ENCODE results near the gene NAT14.

Gene NAT14

DNA sequence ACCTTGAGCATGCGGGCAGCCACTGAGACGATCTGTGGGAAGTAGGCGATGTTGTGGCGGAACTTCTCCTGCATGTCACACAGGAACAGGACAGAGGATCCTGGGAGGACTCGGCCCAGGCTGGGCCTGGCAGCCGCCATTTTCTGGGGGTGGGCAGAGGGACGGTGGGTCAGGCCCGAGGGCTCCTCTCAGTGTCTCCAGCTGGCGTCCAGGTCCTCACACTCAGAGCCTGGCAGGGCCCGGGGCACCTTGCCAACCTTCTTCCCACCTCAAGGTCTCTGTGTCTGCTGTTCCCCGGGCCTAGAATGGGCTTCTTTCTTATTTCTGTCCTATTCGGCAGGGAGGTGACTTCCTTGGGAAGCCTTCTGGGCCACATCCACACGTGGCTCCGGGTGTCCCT lies 28.6 kb upstream of the NAT14 start:
- peaks cover 5% of the 10 kb centered on the region for H3K36me3 ChIP-seq (ENCODE audit: control insufficient read depth, insufficient read depth, low read length)
- no peaks in the 10 kb centered on the region; the same call in 1 of the 2 replicates for H3K27me3 ChIP-seq (replicated peaks; ENCODE audit: control insufficient read depth, insufficient read depth, low read length)
- TF ChIP-seq, protein P1, sequence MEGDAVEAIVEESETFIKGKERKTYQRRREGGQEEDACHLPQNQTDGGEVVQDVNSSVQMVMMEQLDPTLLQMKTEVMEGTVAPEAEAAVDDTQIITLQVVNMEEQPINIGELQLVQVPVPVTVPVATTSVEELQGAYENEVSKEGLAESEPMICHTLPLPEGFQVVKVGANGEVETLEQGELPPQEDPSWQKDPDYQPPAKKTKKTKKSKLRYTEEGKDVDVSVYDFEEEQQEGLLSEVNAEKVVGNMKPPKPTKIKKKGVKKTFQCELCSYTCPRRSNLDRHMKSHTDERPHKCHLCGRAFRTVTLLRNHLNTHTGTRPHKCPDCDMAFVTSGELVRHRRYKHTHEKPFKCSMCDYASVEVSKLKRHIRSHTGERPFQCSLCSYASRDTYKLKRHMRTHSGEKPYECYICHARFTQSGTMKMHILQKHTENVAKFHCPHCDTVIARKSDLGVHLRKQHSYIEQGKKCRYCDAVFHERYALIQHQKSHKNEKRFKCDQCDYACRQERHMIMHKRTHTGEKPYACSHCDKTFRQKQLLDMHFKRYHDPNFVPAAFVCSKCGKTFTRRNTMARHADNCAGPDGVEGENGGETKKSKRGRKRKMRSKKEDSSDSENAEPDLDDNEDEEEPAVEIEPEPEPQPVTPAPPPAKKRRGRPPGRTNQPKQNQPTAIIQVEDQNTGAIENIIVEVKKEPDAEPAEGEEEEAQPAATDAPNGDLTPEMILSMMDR (IDR thresholded peaks at IDR 0.05; ENCODE audit: insufficient read depth, low read length, poor library complexity, severe bottlenecking) = no peak
- DNase-seq (ENCODE audit: extremely low read depth, insufficient read length) = no peak
- H3K4me3 ChIP-seq (replicated peaks; ENCODE audit: low read depth, low read length) = no peak overlapping the region

DNA sequence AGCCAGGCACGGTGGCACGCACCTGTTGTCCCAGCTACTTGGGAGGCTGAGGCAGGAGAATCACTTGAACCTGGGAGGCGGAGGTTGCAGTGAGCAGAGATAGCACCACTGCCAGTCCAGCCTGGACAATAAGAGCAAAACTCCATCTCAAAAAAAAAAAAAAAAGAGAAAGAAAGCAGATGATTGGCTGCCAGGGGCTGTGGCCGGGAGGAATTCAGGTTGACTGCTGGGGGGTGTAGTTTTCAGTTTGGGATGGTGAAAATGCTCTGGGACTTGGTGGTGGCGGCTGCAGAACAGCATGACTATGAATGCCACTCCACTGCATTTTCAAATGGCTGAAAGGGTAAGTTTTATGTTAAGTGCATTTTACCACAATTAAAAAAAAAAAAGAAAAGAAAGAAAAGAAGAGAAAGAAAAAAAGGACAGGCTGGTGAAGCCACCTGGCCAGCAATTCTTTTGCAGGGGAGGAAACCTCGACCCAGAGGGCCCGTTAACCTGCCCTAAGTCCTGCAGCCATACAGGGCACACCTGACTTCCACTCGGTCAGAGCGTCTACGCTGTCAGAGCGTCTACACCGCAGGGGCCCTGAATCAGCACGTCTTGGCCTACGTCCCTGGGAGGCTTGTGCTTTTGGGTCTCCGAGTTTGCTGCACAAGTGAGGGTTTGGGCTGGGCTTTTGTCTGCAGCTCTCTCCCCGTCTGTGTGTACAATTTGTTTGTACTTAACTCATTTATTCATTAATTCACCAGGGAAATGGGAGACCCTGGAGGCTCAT lies 27.1 kb upstream of the NAT14 start:
- Histone ChIP-seq H3K4me3 (replicated peaks; ENCODE audit: low read depth, low read length) (no peak overlapping the region), H3K36me3 (ENCODE audit: control insufficient read depth, insufficient read depth, low read length) (peaks cover 5% of the 10 kb centered on the region), H3K27me3 (replicated peaks; ENCODE audit: control insufficient read depth, insufficient read depth, low read length) (no peaks in the 10 kb centered on the region)
- TF ChIP-seq, protein P1 (IDR thresholded peaks at IDR 0.05; ENCODE audit: insufficient read depth, low read length, poor library complexity, severe bottlenecking) = no peak
- no peak for DNase-seq (ENCODE audit: extremely low read depth, insufficient read length)

DNA sequence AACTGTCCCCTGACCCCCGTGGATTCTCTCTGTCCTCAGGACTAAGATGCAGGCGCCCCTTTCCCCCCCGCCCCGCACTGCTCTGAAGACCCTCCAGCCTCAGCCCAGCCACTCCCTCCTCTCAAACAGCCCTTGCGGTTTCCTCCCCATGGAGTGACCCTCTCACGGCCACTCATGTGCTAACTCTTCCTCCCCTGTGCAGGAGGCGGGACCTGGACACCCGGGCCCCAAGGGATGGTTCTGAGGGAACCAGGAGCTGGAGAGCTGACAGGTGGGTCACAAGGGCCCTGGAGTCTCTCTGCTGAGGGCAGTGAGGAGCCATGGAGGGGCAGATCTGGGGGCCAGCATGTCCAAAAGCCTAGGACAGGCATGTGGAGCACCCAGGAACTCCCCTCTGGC lies 25.4 kb upstream of the NAT14 start:
- TF ChIP-seq, protein P1 (IDR thresholded peaks at IDR 0.05; ENCODE audit: insufficient read depth, low read length, poor library complexity, severe bottlenecking) = no peak
- Histone ChIP-seq H3K27me3 (replicated peaks; ENCODE audit: control insufficient read depth, insufficient read depth, low read length) (no peaks in the 10 kb centered on the region), H3K36me3 (ENCODE audit: control insufficient read depth, insufficient read depth, low read length) (peaks cover 3% of the 10 kb centered on the region), H3K4me3 (replicated peaks; ENCODE audit: low read depth, low read length) (no peak overlapping the region)
- DNase-seq (ENCODE audit: extremely low read depth, insufficient read length) = no peak

DNA sequence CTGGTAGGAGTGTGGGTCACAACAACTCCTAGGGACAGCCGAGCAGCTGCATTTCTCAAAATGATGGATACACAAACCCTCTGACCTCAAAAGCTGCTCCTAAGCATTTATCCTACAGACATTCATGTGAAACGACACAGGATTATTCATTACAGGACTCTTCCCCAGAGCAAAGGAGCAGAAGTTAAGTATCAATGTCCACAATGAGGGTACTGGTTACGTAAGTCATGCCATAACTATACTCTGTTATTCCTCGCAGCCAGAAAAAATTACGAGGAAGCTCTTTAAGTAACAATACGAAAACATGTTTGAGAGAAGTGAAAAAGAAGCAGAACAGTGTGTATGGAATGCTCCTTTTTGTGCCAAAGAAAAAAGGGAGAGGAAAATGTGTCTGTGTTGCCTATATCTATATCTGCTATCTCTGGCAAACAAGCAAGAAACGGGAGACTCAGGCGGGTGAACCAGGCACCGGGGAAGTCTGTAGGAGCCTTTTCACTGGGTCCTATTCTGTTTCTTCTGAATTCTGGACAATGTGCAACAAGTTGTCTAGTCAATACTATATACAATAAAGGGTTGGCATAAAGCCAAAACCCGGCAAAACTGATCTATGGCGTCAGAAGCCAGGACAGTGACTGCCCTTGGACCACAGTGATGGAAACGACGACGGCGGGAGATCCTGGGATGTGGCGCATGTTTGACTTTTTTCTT lies 24.9 kb upstream of the NAT14 start:
- Histone ChIP-seq H3K36me3 (ENCODE audit: control insufficient read depth, insufficient read depth, low read length) (peaks cover 3% of the 10 kb centered on the region), H3K4me3 (replicated peaks; ENCODE audit: low read depth, low read length) (peak overlapping the region; percentile 84; the same call in 1 of the 2 replicates), H3K27me3 (replicated peaks; ENCODE audit: control insufficient read depth, insufficient read depth, low read length) (no peaks in the 10 kb centered on the region)
- TF ChIP-seq, protein P1 (IDR thresholded peaks at IDR 0.05; ENCODE audit: insufficient read depth, low read length, poor library complexity, severe bottlenecking) = no peak
- no peak for DNase-seq (ENCODE audit: extremely low read depth, insufficient read length)

DNA sequence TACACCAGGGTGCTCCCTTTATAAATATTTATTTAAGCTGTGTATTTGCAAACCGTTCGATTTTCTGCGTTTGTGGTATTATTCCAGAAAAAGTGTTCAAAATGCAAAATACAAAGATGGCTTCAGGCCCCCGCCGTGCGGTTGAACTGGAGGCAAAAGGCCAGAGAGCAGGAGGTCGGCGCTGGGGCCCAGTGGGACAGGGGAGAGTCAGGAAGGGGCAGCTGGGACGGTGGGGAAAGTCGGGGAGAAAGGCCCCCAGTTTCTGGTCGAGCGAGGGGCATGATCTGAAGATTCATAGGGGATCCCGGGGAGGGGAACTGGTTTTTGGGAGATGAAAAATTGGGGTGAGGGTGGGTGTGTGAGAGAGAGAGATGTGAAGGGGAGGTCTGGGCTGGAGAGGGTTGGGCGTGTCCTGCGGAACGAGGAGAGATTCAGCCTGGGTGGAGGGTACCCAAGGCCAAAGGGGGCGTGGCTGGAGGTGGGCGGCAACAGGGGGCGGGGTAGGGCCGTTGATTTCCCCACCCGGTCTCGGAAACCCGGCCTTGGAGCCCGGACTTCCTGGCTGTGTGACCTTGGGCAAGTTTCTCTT lies 24.2 kb upstream of the NAT14 start:
- no peaks in the 10 kb centered on the region for H3K27me3 ChIP-seq (replicated peaks; ENCODE audit: control insufficient read depth, insufficient read depth, low read length)
- TF ChIP-seq, protein P1 (IDR thresholded peaks at IDR 0.05; ENCODE audit: insufficient read depth, low read length, poor library complexity, severe bottlenecking) = no peak
- no peaks in the 10 kb centered on the region; the same call in none of the 2 replicates for H3K36me3 ChIP-seq (ENCODE audit: control insufficient read depth, insufficient read depth, low read length)
- DNase-seq (ENCODE audit: extremely low read depth, insufficient read length) = peak; percentile 73
- peak overlapping the region; percentile 84 for H3K4me3 ChIP-seq (replicated peaks; ENCODE audit: low read depth, low read length)

Data from GM06990 (cell line).